HepG2 (cell line): ENCODE results near the gene ZNF189. TPM values are rescaled to one million over a fixed set of nuclear protein-coding genes. Genes with fewer than 3 reads are reported as not detected.

Experiments
- HMGA1 ChIP-seq: sonication (generic); formaldehyde crosslinking; conservative IDR thresholded peaks from 2 replicates; pipeline ENCODE4 v1.4.0; 2020; ENCODE audit warnings: missing genetic modification reagents
- STAT5B ChIP-seq: sonication (generic); formaldehyde crosslinking; IDR thresholded peaks from 2 replicates; pipeline ENCODE4 v1.4.0; 2020; ENCODE audit warnings: missing genetic modification reagents
- XRCC5 ChIP-seq: fragments of 200-400 bp; formaldehyde crosslinking; optimal IDR thresholded peaks from 2 replicates; pipeline ENCODE3; 2017; ENCODE audit warnings: mild to moderate bottlenecking, low read length
- ZNF547 ChIP-seq: sonication (generic); formaldehyde crosslinking; IDR thresholded peaks from 2 replicates; pipeline ENCODE4 v1.5.1; 2020; ENCODE audit warnings: mild to moderate bottlenecking, missing genetic modification reagents
- ZNF749 ChIP-seq: sonication (generic); formaldehyde crosslinking; IDR thresholded peaks from 2 replicates; pipeline ENCODE4 v1.8.0; 2022; ENCODE audit warnings: mild to moderate bottlenecking, missing genetic modification reagents, moderate library complexity, borderline replicate concordance
- ZNF841 ChIP-seq: sonication (generic); formaldehyde crosslinking; IDR thresholded peaks from 2 replicates; pipeline ENCODE4 v1.8.1; 2023; ENCODE audit warnings: missing genetic modification reagents, borderline replicate concordance
- polyA plus RNA-seq, 8 experiments: library from polyadenylated mRNA; depleted of rRNA in 3 of 8; stranded (reverse) in 7 of 8; unstranded in 1 of 8; fragments of >200 nt; fragmentation: Illumina TruSeq in 4 of 8; extraction: Trizol in 4 of 8; gene quantifications; 2 replicates each; pipeline versions ENCODE4 v1.2.1 to v1.2.3, GENCODE V29; 2011 to 2016; ENCODE audit warnings: low read depth in 4 of 8, missing spikeins in 1 of 8, mixed read lengths in 1 of 8; ENCODE audit not compliant: insufficient read depth in 1 of 8
- total RNA-seq, 5 experiments: library from RNA; depleted of rRNA; stranded (reverse); fragments of >200 nt; fragmentation: Illumina TruSeq; extraction: Trizol; gene quantifications; 2 replicates each; pipeline ENCODE4 v1.2.3, GENCODE V29; 2016; ENCODE audit warnings: low read depth in 1 of 5
- TF ChIP-seq, protein P1 (sequence below), 2 experiments: fragments of 450-650 bp in 1 of 2; sonication (generic) in 1 of 2; formaldehyde crosslinking in 1 of 2; IDR thresholded peaks; 2 replicates each; pipeline versions ENCODE4 v1.6.1 to v1.8.0; 2016 to 2022; ENCODE audit warnings: antibody characterized with exemption in 1 of 2, mild to moderate bottlenecking in 1 of 2, missing genetic modification reagents in 1 of 2
- TF ChIP-seq, protein P2 (sequence below): IDR thresholded peaks from 2 replicates; pipeline ENCODE4 v1.6.1; 2018; ENCODE audit warnings: missing genetic modification reagents
- TF ChIP-seq, protein P3 (sequence below): sonication (generic); formaldehyde crosslinking; IDR thresholded peaks from 2 replicates; pipeline ENCODE4 v1.4.0; 2020; ENCODE audit warnings: missing genetic modification reagents, borderline replicate concordance
- TF ChIP-seq, protein P4 (sequence below): IDR thresholded peaks from 2 replicates; pipeline ENCODE4 v1.6.1; 2016; ENCODE audit warnings: missing compliant biosample characterization, missing genetic modification reagents, borderline replicate concordance
- TF ChIP-seq, protein P5 (sequence below): sonication (generic); formaldehyde crosslinking; IDR thresholded peaks from 2 replicates; pipeline ENCODE4 v1.8.0; 2022; ENCODE audit warnings: mild to moderate bottlenecking, missing genetic modification reagents, borderline replicate concordance

Gene ZNF189
- total and polyA plus RNA-seq, 2 of the 13 experiments (the other 11 are each of a cell fraction or from before 2014, with no cell fraction given): 8.4 to 50.0 TPM

DNA sequence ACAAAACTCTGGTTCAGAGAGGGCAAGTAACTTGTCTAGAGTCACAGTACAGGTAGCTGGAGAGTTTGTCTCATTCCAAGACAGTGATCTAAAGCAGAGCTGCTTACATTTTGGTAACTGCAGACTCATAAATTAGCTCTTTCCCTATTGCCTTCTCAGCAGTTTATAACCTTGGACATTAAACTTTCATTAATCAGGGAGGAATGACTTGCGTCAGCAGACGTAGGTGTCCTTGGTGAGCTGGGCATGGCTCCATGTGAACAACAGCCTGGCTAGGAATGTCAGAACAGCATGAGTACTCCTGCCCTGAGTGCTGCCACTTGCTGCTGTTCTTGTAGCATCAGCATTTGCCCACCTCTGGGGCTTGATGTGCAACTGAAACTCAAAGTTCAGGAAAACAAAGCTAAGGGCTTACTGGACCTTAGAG, 39.2 kb downstream of the ZNF189 start (continued):
- TF ChIP-seq, protein P1, sequence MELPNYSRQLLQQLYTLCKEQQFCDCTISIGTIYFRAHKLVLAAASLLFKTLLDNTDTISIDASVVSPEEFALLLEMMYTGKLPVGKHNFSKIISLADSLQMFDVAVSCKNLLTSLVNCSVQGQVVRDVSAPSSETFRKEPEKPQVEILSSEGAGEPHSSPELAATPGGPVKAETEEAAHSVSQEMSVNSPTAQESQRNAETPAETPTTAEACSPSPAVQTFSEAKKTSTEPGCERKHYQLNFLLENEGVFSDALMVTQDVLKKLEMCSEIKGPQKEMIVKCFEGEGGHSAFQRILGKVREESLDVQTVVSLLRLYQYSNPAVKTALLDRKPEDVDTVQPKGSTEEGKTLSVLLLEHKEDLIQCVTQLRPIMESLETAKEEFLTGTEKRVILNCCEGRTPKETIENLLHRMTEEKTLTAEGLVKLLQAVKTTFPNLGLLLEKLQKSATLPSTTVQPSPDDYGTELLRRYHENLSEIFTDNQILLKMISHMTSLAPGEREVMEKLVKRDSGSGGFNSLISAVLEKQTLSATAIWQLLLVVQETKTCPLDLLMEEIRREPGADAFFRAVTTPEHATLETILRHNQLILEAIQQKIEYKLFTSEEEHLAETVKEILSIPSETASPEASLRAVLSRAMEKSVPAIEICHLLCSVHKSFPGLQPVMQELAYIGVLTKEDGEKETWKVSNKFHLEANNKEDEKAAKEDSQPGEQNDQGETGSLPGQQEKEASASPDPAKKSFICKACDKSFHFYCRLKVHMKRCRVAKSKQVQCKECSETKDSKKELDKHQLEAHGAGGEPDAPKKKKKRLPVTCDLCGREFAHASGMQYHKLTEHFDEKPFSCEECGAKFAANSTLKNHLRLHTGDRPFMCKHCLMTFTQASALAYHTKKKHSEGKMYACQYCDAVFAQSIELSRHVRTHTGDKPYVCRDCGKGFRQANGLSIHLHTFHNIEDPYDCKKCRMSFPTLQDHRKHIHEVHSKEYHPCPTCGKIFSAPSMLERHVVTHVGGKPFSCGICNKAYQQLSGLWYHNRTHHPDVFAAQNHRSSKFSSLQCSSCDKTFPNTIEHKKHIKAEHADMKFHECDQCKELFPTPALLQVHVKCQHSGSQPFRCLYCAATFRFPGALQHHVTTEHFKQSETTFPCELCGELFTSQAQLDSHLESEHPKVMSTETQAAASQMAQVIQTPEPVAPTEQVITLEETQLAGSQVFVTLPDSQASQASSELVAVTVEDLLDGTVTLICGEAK (IDR thresholded peaks at IDR 0.05): no peak
- TF ChIP-seq, protein P1 (CRISPR knock-in tag; IDR thresholded peaks at IDR 0.05): no peak
- TF ChIP-seq, protein P2, sequence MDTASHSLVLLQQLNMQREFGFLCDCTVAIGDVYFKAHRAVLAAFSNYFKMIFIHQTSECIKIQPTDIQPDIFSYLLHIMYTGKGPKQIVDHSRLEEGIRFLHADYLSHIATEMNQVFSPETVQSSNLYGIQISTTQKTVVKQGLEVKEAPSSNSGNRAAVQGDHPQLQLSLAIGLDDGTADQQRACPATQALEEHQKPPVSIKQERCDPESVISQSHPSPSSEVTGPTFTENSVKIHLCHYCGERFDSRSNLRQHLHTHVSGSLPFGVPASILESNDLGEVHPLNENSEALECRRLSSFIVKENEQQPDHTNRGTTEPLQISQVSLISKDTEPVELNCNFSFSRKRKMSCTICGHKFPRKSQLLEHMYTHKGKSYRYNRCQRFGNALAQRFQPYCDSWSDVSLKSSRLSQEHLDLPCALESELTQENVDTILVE (CRISPR knock-in tag): peak; percentile 46; the same call in 1 of the 2 replicates
- TF ChIP-seq STAT5B (no peak), HMGA1 (no peak), ZNF547 (CRISPR knock-in tag) (0 out of 2 replicates have a peak, but pooled peaks have one; percentile 20), XRCC5 (peak; percentile 34), ZNF749 (CRISPR knock-in tag) (no peak), ZNF841 (CRISPR knock-in tag) (no peak)
- TF ChIP-seq, protein P3, sequence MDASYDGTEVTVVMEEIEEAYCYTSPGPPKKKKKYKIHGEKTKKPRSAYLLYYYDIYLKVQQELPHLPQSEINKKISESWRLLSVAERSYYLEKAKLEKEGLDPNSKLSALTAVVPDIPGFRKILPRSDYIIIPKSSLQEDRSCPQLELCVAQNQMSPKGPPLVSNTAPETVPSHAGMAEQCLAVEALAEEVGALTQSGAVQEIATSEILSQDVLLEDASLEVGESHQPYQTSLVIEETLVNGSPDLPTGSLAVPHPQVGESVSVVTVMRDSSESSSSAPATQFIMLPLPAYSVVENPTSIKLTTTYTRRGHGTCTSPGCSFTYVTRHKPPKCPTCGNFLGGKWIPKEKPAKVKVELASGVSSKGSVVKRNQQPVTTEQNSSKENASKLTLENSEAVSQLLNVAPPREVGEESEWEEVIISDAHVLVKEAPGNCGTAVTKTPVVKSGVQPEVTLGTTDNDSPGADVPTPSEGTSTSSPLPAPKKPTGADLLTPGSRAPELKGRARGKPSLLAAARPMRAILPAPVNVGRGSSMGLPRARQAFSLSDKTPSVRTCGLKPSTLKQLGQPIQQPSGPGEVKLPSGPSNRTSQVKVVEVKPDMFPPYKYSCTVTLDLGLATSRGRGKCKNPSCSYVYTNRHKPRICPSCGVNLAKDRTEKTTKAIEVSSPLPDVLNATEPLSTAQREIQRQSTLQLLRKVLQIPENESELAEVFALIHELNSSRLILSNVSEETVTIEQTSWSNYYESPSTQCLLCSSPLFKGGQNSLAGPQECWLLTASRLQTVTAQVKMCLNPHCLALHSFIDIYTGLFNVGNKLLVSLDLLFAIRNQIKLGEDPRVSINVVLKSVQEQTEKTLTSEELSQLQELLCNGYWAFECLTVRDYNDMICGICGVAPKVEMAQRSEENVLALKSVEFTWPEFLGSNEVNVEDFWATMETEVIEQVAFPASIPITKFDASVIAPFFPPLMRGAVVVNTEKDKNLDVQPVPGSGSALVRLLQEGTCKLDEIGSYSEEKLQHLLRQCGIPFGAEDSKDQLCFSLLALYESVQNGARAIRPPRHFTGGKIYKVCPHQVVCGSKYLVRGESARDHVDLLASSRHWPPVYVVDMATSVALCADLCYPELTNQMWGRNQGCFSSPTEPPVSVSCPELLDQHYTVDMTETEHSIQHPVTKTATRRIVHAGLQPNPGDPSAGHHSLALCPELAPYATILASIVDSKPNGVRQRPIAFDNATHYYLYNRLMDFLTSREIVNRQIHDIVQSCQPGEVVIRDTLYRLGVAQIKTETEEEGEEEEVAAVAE (CRISPR knock-in tag): no peak
- TF ChIP-seq, protein P4, sequence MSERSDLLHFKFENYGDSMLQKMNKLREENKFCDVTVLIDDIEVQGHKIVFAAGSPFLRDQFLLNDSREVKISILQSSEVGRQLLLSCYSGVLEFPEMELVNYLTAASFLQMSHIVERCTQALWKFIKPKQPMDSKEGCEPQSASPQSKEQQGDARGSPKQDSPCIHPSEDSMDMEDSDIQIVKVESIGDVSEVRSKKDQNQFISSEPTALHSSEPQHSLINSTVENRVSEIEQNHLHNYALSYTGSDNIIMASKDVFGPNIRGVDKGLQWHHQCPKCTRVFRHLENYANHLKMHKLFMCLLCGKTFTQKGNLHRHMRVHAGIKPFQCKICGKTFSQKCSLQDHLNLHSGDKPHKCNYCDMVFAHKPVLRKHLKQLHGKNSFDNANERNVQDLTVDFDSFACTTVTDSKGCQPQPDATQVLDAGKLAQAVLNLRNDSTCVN (CRISPR knock-in tag): peak; percentile 78
- TF ChIP-seq, protein P5, sequence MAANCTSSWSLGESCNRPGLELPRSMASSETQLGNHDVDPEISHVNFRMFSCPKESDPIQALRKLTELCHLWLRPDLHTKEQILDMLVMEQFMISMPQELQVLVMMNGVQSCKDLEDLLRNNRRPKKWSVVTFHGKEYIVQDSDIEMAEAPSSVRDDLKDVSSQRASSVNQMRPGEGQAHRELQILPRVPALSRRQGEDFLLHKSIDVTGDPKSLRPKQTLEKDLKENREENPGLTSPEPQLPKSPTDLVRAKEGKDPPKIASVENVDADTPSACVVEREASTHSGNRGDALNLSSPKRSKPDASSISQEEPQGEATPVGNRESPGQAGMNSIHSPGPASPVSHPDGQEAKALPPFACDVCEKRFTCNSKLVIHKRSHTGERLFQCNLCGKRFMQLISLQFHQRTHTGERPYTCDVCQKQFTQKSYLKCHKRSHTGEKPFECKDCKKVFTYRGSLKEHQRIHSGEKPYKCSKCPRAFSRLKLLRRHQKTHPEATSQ (CRISPR knock-in tag): no peak
